K562 (cell line): ENCODE data around the gene AJUBA. TPM values are rescaled to one million over a fixed set of nuclear protein-coding genes. Genes with fewer than 3 reads are reported as not detected.
"Not testable (repeated sequence)": the region's sequence is repeated elsewhere in the genome, so short reads cannot be mapped to it uniquely, and the experiment has no call there.

Experiments used
- ATAC-seq: fragments of 200-7000 bp; cut with Tn5 transposase; 3 replicates; pipeline ENCODE4 v1.9.1; 2020; ENCODE audit warnings: moderate library complexity
- BruUV-seq: library from RNA; stranded (reverse); fragments of 400-500 nt; replicated peaks from 2 replicates; lab custom pipeline; 2021; lab: Mats Ljungman, UMichigan
- CTCF ChIA-PET: fragments of 300-600 bp; formaldehyde crosslinking; extraction: SDS; loops from one replicate; lab custom pipeline; 2021; ENCODE audit warnings: low intra/inter-chr PET ratio; lab: Yijun Ruan, JAX
- POLR2A ChIA-PET: fragments of 300-600, 350-650 bp; sonication (Branson Sonifier 250); formaldehyde crosslinking; extraction: SDS; loops from one replicate; lab custom pipeline; 2021; ENCODE audit warnings: antibody characterized with exemption, inconsistent platforms; lab: Yijun Ruan, JAX
- DNase-seq, 4 experiments: peaks; one replicate each; pipeline versions ENCODE4 v3.0.0 to v3.0.0-alpha.2; 2011 to 2018; ENCODE audit warnings: low spot score in 3 of 4, mixed read lengths in 3 of 4; ENCODE audit errors: extremely low read depth in 1 of 4
- FAIRE-seq: peaks from 2 replicates; lab custom pipeline; 2011; peaks lifted over from hg19 to GRCh38; lab: Jason Lieb, UNC
- H2AFZ ChIP-seq: 2 replicates; pipeline ENCODE4 v1.6.0; 2011; ENCODE audit warnings: low read depth, low read length, control low read depth, inconsistent platforms
- H3K27ac ChIP-seq: fragments of 200-600 bp; 3 replicates; pipeline ENCODE4 v1.8.0; 2011; ENCODE audit warnings: low read depth, mild to moderate bottlenecking, control low read depth, inconsistent platforms, low read length, moderate library complexity, mixed read lengths; ENCODE audit errors: extremely low read depth
- H3K27me3 ChIP-seq, 2 experiments: fragments of 300-600 bp in 1 of 2; 2 replicates in 1 of 2; 3 replicates in 1 of 2; pipeline versions ENCODE4 v1.6.0 to v1.8.0; 2011; ENCODE audit warnings: inconsistent platforms in 2 of 2, low read length in 2 of 2, mild to moderate bottlenecking in 1 of 2, mixed read lengths in 1 of 2, moderate library complexity in 1 of 2; ENCODE audit not compliant: control insufficient read depth in 2 of 2, insufficient read depth in 2 of 2
- H3K36me3 ChIP-seq: fragments of 300-600 bp; 3 replicates; pipeline ENCODE4 v1.8.0; 2011; ENCODE audit warnings: mild to moderate bottlenecking, low read length, inconsistent platforms; ENCODE audit not compliant: control insufficient read depth, insufficient read depth
- H3K4me1 ChIP-seq, 2 experiments: fragments of 200-600 bp in 1 of 2; replicated peaks in 1 of 2; 2 replicates in 1 of 2; 3 replicates in 1 of 2; pipeline versions ENCODE4 v1.5.1 to v1.8.0; 2011; ENCODE audit warnings: inconsistent platforms in 2 of 2, low read length in 2 of 2, mild to moderate bottlenecking in 1 of 2, mixed read lengths in 1 of 2, moderate library complexity in 1 of 2; ENCODE audit not compliant: control insufficient read depth in 2 of 2, insufficient read depth in 2 of 2
- H3K4me2 ChIP-seq: 2 replicates; pipeline ENCODE4 v1.6.1; 2011; ENCODE audit warnings: low read length, control low read depth, inconsistent platforms, mixed read lengths; ENCODE audit not compliant: insufficient read depth
- H3K4me3 ChIP-seq: fragments of 200-600 bp; sonication (generic), shearing (Covaris generic); 2 replicates; pipeline ENCODE4 v1.5.1; 2016; ENCODE audit warnings: control low read depth, inconsistent platforms
- H3K79me2 ChIP-seq: fragments of 200-600 bp; 3 replicates; pipeline ENCODE4 v1.8.0; 2011; ENCODE audit warnings: low read length, inconsistent platforms; ENCODE audit not compliant: control insufficient read depth, insufficient read depth
- H3K9ac ChIP-seq, 2 experiments: 2 replicates each; pipeline versions ENCODE4 v1.6.0 to v1.6.1; 2011; ENCODE audit warnings: low read depth in 2 of 2, low read length in 2 of 2, control low read depth in 1 of 2, inconsistent platforms in 1 of 2, mild to moderate bottlenecking in 1 of 2, mixed read lengths in 1 of 2; ENCODE audit not compliant: insufficient read depth in 1 of 2
- H3K9me1 ChIP-seq: one replicate; pipeline ENCODE4 v1.6.0; 2011; ENCODE audit warnings: inconsistent platforms, mild to moderate bottlenecking, low read length, moderate library complexity; ENCODE audit not compliant: control insufficient read depth, insufficient read depth
- H3K9me3 ChIP-seq: replicated peaks from 2 replicates; pipeline ENCODE4 v1.5.1; 2011; ENCODE audit warnings: low read depth, low read length, inconsistent platforms; ENCODE audit not compliant: control insufficient read depth, insufficient read depth
- H4K20me1 ChIP-seq: replicated peaks from 2 replicates; pipeline ENCODE4 v1.6.1; 2011; ENCODE audit warnings: low read length, inconsistent platforms, mixed read lengths; ENCODE audit not compliant: control insufficient read depth, insufficient read depth
- ARID1B ChIP-seq: fragments of 450-650 bp; IDR thresholded peaks from 2 replicates; pipeline ENCODE4 v1.6.1; 2016; ENCODE audit warnings: antibody characterized with exemption, mild to moderate bottlenecking, inconsistent platforms
- C11orf30 ChIP-seq: fragments of 450-650 bp; IDR thresholded peaks from 2 replicates; pipeline ENCODE4 v1.6.1; 2016; ENCODE audit warnings: low read depth, mild to moderate bottlenecking
- CEBPG ChIP-seq, 3 experiments: fragments of 200-800 bp in 1 of 3; sonication (Bioruptor generic) in 1 of 3; sonication (generic) in 1 of 3; formaldehyde crosslinking in 1 of 3; IDR thresholded peaks in 2 of 3; conservative IDR thresholded peaks in 1 of 3; 2 replicates each; pipeline versions ENCODE4 v1.6.1 to v1.8.0; 2016 to 2022; ENCODE audit warnings: missing compliant biosample characterization in 2 of 3, missing genetic modification characterization in 2 of 3, mild to moderate bottlenecking in 1 of 3, missing genetic modification reagents in 1 of 3
- DACH1 ChIP-seq: fragments of 450-650 bp; IDR thresholded peaks from 2 replicates; pipeline ENCODE4 v1.6.1; 2018; ENCODE audit not compliant: partially characterized antibody
- HDAC1 ChIP-seq, 2 experiments: fragments of 450-650 bp; IDR thresholded peaks; 2 replicates each; pipeline ENCODE4 v1.6.1; 2016 to 2017; ENCODE audit warnings: inconsistent platforms in 1 of 2, mild to moderate bottlenecking in 1 of 2, moderate library complexity in 1 of 2
- LEF1 ChIP-seq: fragments of 450-650 bp; IDR thresholded peaks from 2 replicates; pipeline ENCODE4 v1.6.1; 2016; ENCODE audit warnings: mild to moderate bottlenecking
- MAFG ChIP-seq: fragments of 450-650 bp; conservative IDR thresholded peaks from 2 replicates; pipeline ENCODE4 v1.6.1; 2016; ENCODE audit warnings: missing genetic modification characterization, missing compliant biosample characterization
- MEIS2 ChIP-seq: fragments of 450-650 bp; IDR thresholded peaks from 2 replicates; pipeline ENCODE4 v1.6.1; 2014; ENCODE audit warnings: mild to moderate bottlenecking; ENCODE audit not compliant: partially characterized antibody
- MLLT1 ChIP-seq, 2 experiments: fragments of 450-650 bp; IDR thresholded peaks; 2 replicates each; pipeline ENCODE4 v1.6.1; 2016
- PBX2 ChIP-seq, 2 experiments: IDR thresholded peaks in 1 of 2; conservative IDR thresholded peaks in 1 of 2; 2 replicates each; pipeline ENCODE4 v1.6.1; 2016; ENCODE audit warnings: low read depth in 2 of 2, mild to moderate bottlenecking in 1 of 2, missing compliant biosample characterization in 1 of 2, missing genetic modification characterization in 1 of 2, moderate library complexity in 1 of 2
- SMARCA4 ChIP-seq: fragments of 450-650 bp; IDR thresholded peaks from 2 replicates; pipeline ENCODE4 v1.6.1; 2016
- SMARCE1 ChIP-seq: fragments of 450-650 bp; IDR thresholded peaks from 2 replicates; pipeline ENCODE4 v1.7.1; 2016; ENCODE audit warnings: mild to moderate bottlenecking
- TAL1 ChIP-seq: fragments of 450-650 bp; IDR thresholded peaks from 2 replicates; pipeline ENCODE4 v1.6.1; 2016; ENCODE audit warnings: mild to moderate bottlenecking
- ZNF316 ChIP-seq: fragments of 450-650 bp; IDR thresholded peaks from 2 replicates; pipeline ENCODE4 v1.6.1; 2016
- ZNF766 ChIP-seq: fragments of 200-800 bp; sonication (Bioruptor generic); conservative IDR thresholded peaks from 2 replicates; pipeline ENCODE4 v1.6.1; 2016; ENCODE audit warnings: missing genetic modification characterization, missing compliant biosample characterization
- WGBS: fragments of 100-300 bp; shearing (Covaris generic); methylation state at CpG from one replicate; pipeline ENCODE4 v1.1.6; 2016; ENCODE audit warnings: low coverage, mixed read lengths; ENCODE audit not compliant: insufficient coverage; ENCODE audit errors: missing lambda C conversion rate; 5-methylcytosine and 5-hydroxymethylcytosine counted together
- in situ Hi-C: fragments of 300-500 bp; cut with MboI; formaldehyde crosslinking; loops from 4 replicates; pipeline ENCODE4 v1.15.0; 2018; ENCODE audit warnings: inconsistent platforms, mixed read lengths
- intact Hi-C: fragments of 100-400 bp; cut with micrococcal nuclease; formaldehyde crosslinking; loops from 2 replicates; pipeline ENCODE4 v1.14.2; 2022
- polyA plus RNA-seq, 8 experiments: library from polyadenylated mRNA; depleted of rRNA in 4 of 8; stranded (reverse) in 5 of 8; unstranded in 3 of 8; fragments of >200 nt; fragmentation: Nextera tagmentation in 2 of 8; fragmentation: Illumina TruSeq in 1 of 8; extraction: Ambion mirVana in 2 of 8; extraction: Trizol in 1 of 8; gene quantifications; 2 replicates each; pipeline versions ENCODE4 v1.2.1 to v1.2.3, GENCODE V29; 2011 to 2014; ENCODE audit warnings: inconsistent platforms in 1 of 8, missing spikeins in 1 of 8
- total RNA-seq, 7 experiments: library from RNA; depleted of rRNA in 6 of 7; stranded (reverse); fragments of >200 nt in 6 of 7; fragmentation: Illumina TruSeq in 2 of 7; extraction: Trizol in 2 of 7; gene quantifications; 2 replicates each; pipeline versions ENCODE4 v1.2.1 to v1.2.3, GENCODE V29; 2011 to 2021; ENCODE audit warnings: low replicate concordance in 1 of 7
- TF ChIP-seq, protein P1 (sequence below): sonication (generic); IDR thresholded peaks from 2 replicates; pipeline ENCODE4 v1.6.1; 2016
- TF ChIP-seq, protein P2 (sequence below): fragments of 450-650 bp; IDR thresholded peaks from 2 replicates; pipeline ENCODE4 v1.6.1; 2016

Gene AJUBA
- total and polyA plus RNA-seq, 9 of the 15 experiments (the other 6 are each of a cell fraction or from before 2014, with no cell fraction given) = 0.73 to 4.7 (median 2.8) TPM

GRCh38 chr14:22951795-22952194, 30.6 kb downstream of the AJUBA start:
- peak; percentile 25 for ATAC-seq
- H3K4me2 ChIP-seq; H4K20me1 ChIP-seq; intact Hi-C loops; CTCF ChIA-PET; H3K27me3 ChIP-seq; BruUV-seq; H3K9me3 ChIP-seq; H3K9ac ChIP-seq; H2AFZ ChIP-seq; FAIRE-seq; H3K4me3 ChIP-seq; in situ Hi-C loops; H3K4me1 ChIP-seq; H3K9me1 ChIP-seq; TF ChIP-seq PBX2 (CRISPR knock-in tag; IDR thresholded peaks at IDR 0.05; ENCODE audit: low read depth): not testable (repeated sequence)
- 31% methylated on average over 8 of the region's 8 CpGs for WGBS
- H3K36me3 ChIP-seq = peaks cover 54% of the 10 kb centered on the region
- peak in 1 of 4 experiments; percentile 38 for DNase-seq
- H3K79me2 ChIP-seq = peaks cover 13% of the 10 kb centered on the region
- peak overlapping the region; percentile 56; the same call in 1 of the 3 replicates for H3K27ac ChIP-seq
- POLR2A ChIA-PET = interaction anchor here (0.8 to 1.1 kb wide), 2 partner anchors 12 to 21 kb away, joined by 3 read pairs; no protein-coding TSS in a partner anchor
- TF ChIP-seq HDAC1 (IDR thresholded peaks at IDR 0.05) = peak in 1 of 2 experiments; percentile 73; a peak in 2 of 4 replicates
- peak; percentile 72; the same call in 1 of the 2 replicates for TF ChIP-seq C11orf30
- TF ChIP-seq ZNF766 = 0 out of 2 replicates have a peak, but pooled peaks have one; percentile 47
- peak; percentile 75 for TF ChIP-seq ZNF316
- TF ChIP-seq, protein P1, sequence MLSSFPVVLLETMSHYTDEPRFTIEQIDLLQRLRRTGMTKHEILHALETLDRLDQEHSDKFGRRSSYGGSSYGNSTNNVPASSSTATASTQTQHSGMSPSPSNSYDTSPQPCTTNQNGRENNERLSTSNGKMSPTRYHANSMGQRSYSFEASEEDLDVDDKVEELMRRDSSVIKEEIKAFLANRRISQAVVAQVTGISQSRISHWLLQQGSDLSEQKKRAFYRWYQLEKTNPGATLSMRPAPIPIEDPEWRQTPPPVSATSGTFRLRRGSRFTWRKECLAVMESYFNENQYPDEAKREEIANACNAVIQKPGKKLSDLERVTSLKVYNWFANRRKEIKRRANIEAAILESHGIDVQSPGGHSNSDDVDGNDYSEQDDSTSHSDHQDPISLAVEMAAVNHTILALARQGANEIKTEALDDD = peak; percentile 90
- TF ChIP-seq LEF1 = peak; percentile 48
- TF ChIP-seq PBX2 (tag; conservative IDR thresholded peaks at IDR 0.05; ENCODE audit: low read depth) = peak; percentile 87
- TF ChIP-seq CEBPG (CRISPR knock-in tag; IDR thresholded peaks at IDR 0.05) = peak; percentile 91
- peak; percentile 55 to 93; a peak in 3 of 4 replicates for TF ChIP-seq CEBPG (tag; conservative IDR thresholded peaks at IDR 0.05 in 1 of 2, IDR thresholded peaks at IDR 0.05 in 1 of 2)
- TF ChIP-seq MLLT1 (IDR thresholded peaks at IDR 0.05) = peak in 1 of 2 experiments; percentile 49; a peak in 1 of 4 replicates
- TF ChIP-seq MAFG (tag) = peak; percentile 77
- peak; percentile 21; the same call in 1 of the 2 replicates for TF ChIP-seq TAL1
- peak; percentile 69 for TF ChIP-seq ARID1B
- peak; percentile 81 for TF ChIP-seq MEIS2
- TF ChIP-seq DACH1 = peak; percentile 53
- TF ChIP-seq, protein P2, sequence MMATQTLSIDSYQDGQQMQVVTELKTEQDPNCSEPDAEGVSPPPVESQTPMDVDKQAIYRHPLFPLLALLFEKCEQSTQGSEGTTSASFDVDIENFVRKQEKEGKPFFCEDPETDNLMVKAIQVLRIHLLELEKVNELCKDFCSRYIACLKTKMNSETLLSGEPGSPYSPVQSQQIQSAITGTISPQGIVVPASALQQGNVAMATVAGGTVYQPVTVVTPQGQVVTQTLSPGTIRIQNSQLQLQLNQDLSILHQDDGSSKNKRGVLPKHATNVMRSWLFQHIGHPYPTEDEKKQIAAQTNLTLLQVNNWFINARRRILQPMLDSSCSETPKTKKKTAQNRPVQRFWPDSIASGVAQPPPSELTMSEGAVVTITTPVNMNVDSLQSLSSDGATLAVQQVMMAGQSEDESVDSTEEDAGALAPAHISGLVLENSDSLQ = peak; percentile 51
- TF ChIP-seq SMARCA4 = peak; percentile 38; the same call in 1 of the 2 replicates
- 0 out of 2 replicates have a peak, but pooled peaks have one; percentile 48 for TF ChIP-seq SMARCE1
